PC-3 (cell line): ENCODE results near the gene CALML6. TPM values are rescaled to one million over a fixed set of nuclear protein-coding genes. Genes with fewer than 3 reads are reported as not detected.
A peak's percentile ranks its signal among the peaks of the same experiment; 100 is the strongest.

Experiments
- ATAC-seq: fragments of 200-7000 bp; cut with Tn5 transposase; 2 replicates; pipeline ENCODE4 v1.9.1; 2020; ENCODE audit warnings: mild to moderate bottlenecking, moderate library complexity
- BruUV-seq: library from RNA; stranded (reverse); fragments of 400-500 nt; replicated peaks from 2 replicates; lab custom pipeline; 2021; lab: Mats Ljungman, UMichigan
- CTCF ChIA-PET: fragments of 300-600 bp; sonication (Branson Sonifier 250); formaldehyde crosslinking; loops from one replicate; lab custom pipeline; 2022; ENCODE audit warnings: antibody characterized with exemption; lab: Charles Lee
- POLR2A ChIA-PET: fragments of 300-600 bp; sonication (Branson Sonifier 250); formaldehyde crosslinking; loops from one replicate; lab custom pipeline; 2022; ENCODE audit warnings: antibody characterized with exemption; ENCODE audit not compliant: unreplicated experiment; lab: Charles Lee
- DNase-seq: peaks from one replicate; pipeline ENCODE4 v3.0.0-alpha.2; 2015
- H2AFZ ChIP-seq: fragments of 300-600 bp; sonication (generic); 2 replicates; pipeline ENCODE4 v1.6.0; 2016; ENCODE audit warnings: antibody characterized with exemption, low read length
- H3F3A ChIP-seq: fragments of 300-600 bp; sonication (generic); one replicate; pipeline ENCODE4 v1.6.0; 2017; ENCODE audit warnings: antibody characterized with exemption, low read length, control low read depth, mild to moderate bottlenecking; ENCODE audit not compliant: unreplicated experiment
- H3K27ac ChIP-seq: fragments of 300-600 bp; sonication (generic); 2 replicates; pipeline ENCODE4 v1.5.1; 2016; ENCODE audit warnings: mild to moderate bottlenecking, low read length
- H3K27me3 ChIP-seq: fragments of 300-600 bp; sonication (generic); 2 replicates; pipeline ENCODE4 v1.6.1; 2016; ENCODE audit warnings: low read length, mixed read lengths
- H3K36me3 ChIP-seq: fragments of 300-600 bp; sonication (generic); 2 replicates; pipeline ENCODE4 v1.6.1; 2016; ENCODE audit warnings: low read depth, mixed run types, low read length, mixed read lengths
- H3K4me1 ChIP-seq: fragments of 300-600 bp; sonication (generic); 2 replicates; pipeline ENCODE4 v1.5.1; 2016; ENCODE audit warnings: low read length; ENCODE audit not compliant: insufficient read depth
- H3K4me2 ChIP-seq: fragments of 300-600 bp; sonication (generic); 2 replicates; pipeline ENCODE4 v1.6.0; 2016; ENCODE audit warnings: low read length
- H3K4me3 ChIP-seq: fragments of 300-600 bp; sonication (generic); 2 replicates; pipeline ENCODE4 v1.5.1; 2016; ENCODE audit warnings: mild to moderate bottlenecking, low read length, mixed read lengths
- H3K79me2 ChIP-seq: fragments of 300-600 bp; sonication (generic); 2 replicates; pipeline ENCODE4 v1.6.1; 2017; ENCODE audit warnings: low read length, mixed read lengths
- H3K9ac ChIP-seq: fragments of 300-600 bp; sonication (generic); 2 replicates; pipeline ENCODE4 v1.6.0; 2016; ENCODE audit warnings: mild to moderate bottlenecking, low read length
- H3K9me2 ChIP-seq: fragments of 300-600 bp; sonication (generic); replicated peaks from 2 replicates; pipeline ENCODE4 v1.6.1; 2016; ENCODE audit warnings: mixed run types, low read length, mixed read lengths
- H3K9me3 ChIP-seq: fragments of 300-600 bp; sonication (generic); 2 replicates; pipeline ENCODE4 v1.6.1; 2016; ENCODE audit warnings: low read length, mixed read lengths
- H4K20me1 ChIP-seq: fragments of 300-600 bp; sonication (generic); 2 replicates; pipeline ENCODE4 v1.6.1; 2016; ENCODE audit warnings: low read length, mixed read lengths
- CTCF ChIP-seq: fragments of 300-600 bp; sonication (generic); conservative IDR thresholded peaks from 2 replicates; pipeline ENCODE4 v1.5.1; 2017; ENCODE audit warnings: antibody characterized with exemption, low read depth, mild to moderate bottlenecking, low read length
- EZH2 ChIP-seq: fragments of 300-600 bp; sonication (generic); IDR thresholded peaks from one replicate; pipeline ENCODE4 v1.6.1; 2017; ENCODE audit warnings: antibody characterized with exemption, mild to moderate bottlenecking, low read length; ENCODE audit not compliant: unreplicated experiment
- EZH2phosphoT487 ChIP-seq: fragments of 300-600 bp; sonication (generic); IDR thresholded peaks from 2 replicates; pipeline ENCODE4 v1.6.1; 2018; ENCODE audit warnings: mild to moderate bottlenecking, antibody characterized with exemption, low read length, borderline replicate concordance
- intact Hi-C: fragments of 100-400 bp; cut with micrococcal nuclease; formaldehyde crosslinking; loops from 2 replicates; pipeline ENCODE4 v1.9.0; 2023
- total RNA-seq: library from RNA; depleted of rRNA; stranded (reverse); fragments of >200 nt; gene quantifications from 2 replicates; pipeline ENCODE4 v1.2.3, GENCODE V29; 2014

CALML6 gene
- total RNA-seq, 1 experiment from 2014 or later: 1.7 TPM

GRCh38 chr1:1919304-1920056 lies 4.4 kb downstream of the CALML6 start:
- ATAC-seq (peak; percentile 87), DNase-seq (peak; percentile 100)
- no peaks in the 10 kb centered on the region for H3F3A ChIP-seq
- no peaks in the 10 kb centered on the region for H3K9me3 ChIP-seq
- H3K4me2 ChIP-seq: peak overlapping the region; percentile 88
- peaks cover 15% of the 10 kb centered on the region for H3K4me1 ChIP-seq
- ChIA-PET CTCF (interaction anchor here (0.7 kb wide), 1 partner anchor 125 kb away, joined by 5 read pairs; no protein-coding TSS in a partner anchor), POLR2A (no interaction called here)
- H3K79me2 ChIP-seq: no peaks in the 10 kb centered on the region
- H4K20me1 ChIP-seq: no peaks in the 10 kb centered on the region
- no peaks in the 10 kb centered on the region for H3K9me2 ChIP-seq
- H3K4me3 ChIP-seq: peak overlapping the region; percentile 73
- no peaks in the 10 kb centered on the region for H3K36me3 ChIP-seq
- no peaks in the 10 kb centered on the region for H3K27me3 ChIP-seq
- peak overlapping the region; percentile 78 for H2AFZ ChIP-seq
- TF ChIP-seq EZH2 (no peak), CTCF (no peak), EZH2phosphoT487 (no peak)
- BruUV-seq: no TSS peak
- intact Hi-C loops: loop anchor here (1.0 kb wide), 2 partner anchors 10 to 214 kb away; no protein-coding TSS in a partner anchor
- peak overlapping the region; percentile 16; the same call in 1 of the 2 replicates for H3K9ac ChIP-seq
- no peak overlapping the region for H3K27ac ChIP-seq

GRCh38 chr1:1920057-1920607 lies 5.1 kb downstream of the CALML6 start:
- H3K4me1 ChIP-seq: peaks cover 15% of the 10 kb centered on the region
- H2AFZ ChIP-seq: peak overlapping the region; percentile 76; the same call in 1 of the 2 replicates
- no peaks in the 10 kb centered on the region for H3K36me3 ChIP-seq
- no peaks in the 10 kb centered on the region for H3K27me3 ChIP-seq
- H3K27ac ChIP-seq: no peak overlapping the region
- peak overlapping the region; percentile 73; the same call in 1 of the 2 replicates for H3K4me3 ChIP-seq
- ChIA-PET POLR2A (no interaction called here), CTCF (no interaction called here)
- H4K20me1 ChIP-seq: no peaks in the 10 kb centered on the region
- ATAC-seq (no peak), DNase-seq (no peak)
- no peaks in the 10 kb centered on the region for H3K9me2 ChIP-seq
- H3K4me2 ChIP-seq: peak overlapping the region; percentile 88
- intact Hi-C loops: no loop called here
- H3F3A ChIP-seq: no peaks in the 10 kb centered on the region
- no peaks in the 10 kb centered on the region for H3K9me3 ChIP-seq
- no TSS peak for BruUV-seq
- H3K79me2 ChIP-seq: no peaks in the 10 kb centered on the region
- TF ChIP-seq EZH2phosphoT487 (no peak), CTCF (no peak), EZH2 (no peak)
- peak overlapping the region; percentile 16; the same call in 1 of the 2 replicates for H3K9ac ChIP-seq
